Brain pericyte (primary cell): ENCODE results near the gene IRF9.

Source experiments
- DNase-seq: peaks from one replicate; pipeline ENCODE4 v3.0.0-alpha.2; 2012; ENCODE audit warnings: low read depth, low spot score

The IRF9 gene

DNA sequence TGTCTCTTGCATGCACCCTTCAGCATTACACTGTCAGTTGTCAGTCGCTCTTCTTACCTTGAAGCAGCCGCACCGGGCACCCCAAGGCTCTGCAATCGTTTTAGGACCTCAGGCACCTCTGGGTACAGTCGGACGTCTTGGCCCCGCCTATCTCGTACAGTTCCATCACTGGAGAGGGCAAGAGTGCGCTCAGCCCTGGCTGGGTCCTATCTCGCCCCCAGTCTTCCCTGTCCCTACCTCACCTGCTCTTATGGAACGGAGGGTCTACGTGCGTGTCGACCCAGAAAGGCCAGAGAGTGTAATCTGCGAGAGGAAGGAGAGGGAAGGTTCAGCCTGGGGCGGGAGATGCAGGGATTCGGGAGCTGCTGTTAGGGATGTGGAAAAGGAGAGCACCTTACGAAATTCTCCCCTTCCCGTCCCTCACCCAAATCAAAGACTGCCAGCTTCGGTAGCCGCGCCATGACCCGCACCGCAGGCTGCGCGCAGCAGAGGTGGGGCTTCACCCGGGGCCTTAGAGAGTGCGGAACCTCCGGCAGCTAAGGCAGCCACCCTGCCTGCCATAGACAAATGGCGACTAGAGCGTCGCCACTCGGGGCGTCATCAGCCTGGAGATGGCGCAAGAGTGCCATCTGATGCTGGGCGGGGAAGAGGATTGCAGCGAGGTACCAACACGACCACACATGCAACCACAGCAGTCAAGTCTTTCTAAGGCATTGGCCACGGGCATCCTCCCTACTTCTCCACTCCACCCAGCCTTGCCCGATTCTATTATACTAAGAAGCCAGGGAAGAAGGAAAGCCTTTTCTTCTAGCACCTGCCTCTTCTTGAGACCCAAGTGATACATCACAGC lies 54.7 kb downstream of the IRF9 start, which contains the start of gene MDP1:
Gene MDP1, minus strand, starts transcription at position 572 of the 850 bp plus-strand sequence. Its CDS starts 111 bp downstream, at position 461.
- peak; percentile 65 for DNase-seq
